Breast epithelium (tissue), 4 donors: ENCODE data around the gene EIF3A. TPM values are rescaled to one million over a fixed set of nuclear protein-coding genes. Genes with fewer than 3 reads are reported as not detected.
"Not testable (repeated sequence)": the region's sequence is repeated elsewhere in the genome, so short reads cannot be mapped to it uniquely, and the experiment has no call there.

Experiments used
- DNase-seq, 2 donors: peaks; one replicate each; pipeline ENCODE4 v3.0.0-alpha.2; 2019; ENCODE audit warnings: low spot score in 2 of 2
- H3K27ac ChIP-seq, 2 donors: fragments of 200-600 bp; sonication (generic) in 1 of 2; one replicate each; pipeline ENCODE4 v1.5.1; 2016 to 2019; ENCODE audit warnings: mild to moderate bottlenecking in 1 of 2
- H3K27me3 ChIP-seq, 2 donors: fragments of 200-600 bp; sonication (generic) in 1 of 2; one replicate each; pipeline versions ENCODE4 v1.5.1 to v1.6.0; 2017 to 2019; ENCODE audit warnings: control low read depth in 1 of 2, mild to moderate bottlenecking in 1 of 2
- H3K36me3 ChIP-seq: fragments of 200-600 bp; one replicate; pipeline ENCODE4 v1.5.1; 2019
- H3K4me1 ChIP-seq, 2 donors: fragments of 200-600 bp; sonication (generic); one replicate each; pipeline ENCODE4 v1.5.1; 2016 to 2019; ENCODE audit warnings: control low read depth in 1 of 2
- H3K4me3 ChIP-seq, 3 donors: fragments of 200-600 bp; sonication (generic); 1 replicate in 2 of 3; 2 replicates in 1 of 3; pipeline ENCODE4 v1.5.1; 2016 to 2019; ENCODE audit warnings: mild to moderate bottlenecking in 3 of 3, moderate library complexity in 2 of 3
- H3K9me3 ChIP-seq, 2 donors: fragments of 200-600 bp; sonication (generic) in 1 of 2; one replicate each; pipeline ENCODE4 v1.5.1; 2016 to 2019; ENCODE audit warnings: control low read depth in 1 of 2
- POLR2A ChIP-seq: fragments of 450-650 bp; IDR thresholded peaks from one replicate; pipeline ENCODE4 v1.6.1; 2016; ENCODE audit warnings: antibody characterized with exemption, mild to moderate bottlenecking, moderate library complexity
- POLR2AphosphoS5 ChIP-seq, 3 donors: sonication (generic); formaldehyde crosslinking; IDR thresholded peaks; one replicate each; pipeline ENCODE4 v1.6.1; 2017; ENCODE audit warnings: antibody characterized with exemption in 3 of 3
- intact Hi-C: fragments of 100-400 bp; cut with DNase I; formaldehyde crosslinking; loops from one replicate; pipeline ENCODE4 v1.15.1; 2023; ENCODE audit warnings: low total_unique reads
- total RNA-seq, 3 donors: library from RNA; depleted of rRNA; stranded (reverse); fragments of >200 nt; gene quantifications; one replicate each; pipeline ENCODE4 v1.1.0, GENCODE V29; 2016
- TF ChIP-seq, protein P1 (sequence below), 3 donors: fragments of 450-650 bp; IDR thresholded peaks; one replicate each; pipeline ENCODE4 v1.5.1; 2016 to 2017; ENCODE audit warnings: antibody characterized with exemption in 3 of 3, mild to moderate bottlenecking in 3 of 3, moderate library complexity in 3 of 3

Gene EIF3A
- total RNA-seq, 3 donors from 2014 or later = 117 to 166 (median 124) TPM

DNA sequence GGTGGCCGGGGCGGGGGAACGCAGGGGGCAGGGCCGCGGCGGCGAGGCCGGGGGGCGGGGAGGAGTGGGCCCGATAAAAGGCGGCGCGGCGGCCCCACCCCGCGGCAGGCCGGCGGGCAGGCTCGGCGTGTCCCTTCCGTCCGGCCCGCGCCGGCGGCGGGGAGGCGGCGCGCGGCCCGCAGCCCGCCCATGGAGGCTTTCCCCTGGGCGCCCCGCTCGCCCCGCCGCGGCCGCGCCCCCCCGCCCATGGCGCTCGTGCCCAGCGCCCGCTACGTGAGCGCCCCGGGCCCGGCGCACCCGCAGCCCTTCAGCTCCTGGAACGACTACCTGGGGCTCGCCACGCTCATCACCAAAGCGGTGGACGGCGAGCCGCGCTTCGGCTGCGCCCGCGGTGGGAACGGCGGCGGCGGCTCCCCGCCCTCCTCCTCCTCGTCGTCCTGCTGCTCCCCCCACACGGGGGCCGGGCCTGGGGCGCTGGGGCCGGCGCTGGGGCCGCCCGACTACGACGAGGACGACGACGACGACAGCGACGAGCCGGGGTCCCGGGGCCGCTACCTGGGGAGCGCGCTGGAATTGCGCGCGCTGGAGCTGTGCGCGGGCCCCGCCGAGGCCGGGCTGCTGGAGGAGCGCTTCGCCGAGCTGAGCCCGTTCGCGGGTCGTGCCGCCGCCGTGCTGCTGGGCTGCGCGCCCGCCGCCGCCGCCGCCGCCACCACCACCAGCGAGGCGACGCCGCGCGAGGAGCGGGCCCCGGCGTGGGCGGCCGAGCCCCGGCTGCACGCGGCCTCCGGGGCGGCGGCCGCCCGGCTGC is 50.8 kb downstream of the EIF3A start, which contains the start of gene NANOS1:
Gene NANOS1, plus strand, starts transcription at position 102 of the 808 bp plus-strand sequence. Its CDS starts 88 bp downstream, at position 190.
- Histone ChIP-seq H3K27ac (peak within 1 kb of the TSS; percentile 69 to 74), H3K27me3 (no peaks in the 10 kb centered on the region), H3K4me1 (peaks cover 9 to 10% of the 10 kb centered on the region in 2 donors), H3K9me3 (no peaks in the 10 kb centered on the region), H3K4me3 (peak within 1 kb of the TSS; percentile 49 to 85 (median 67)), H3K36me3 (no peaks in the 10 kb centered on the region)
- intact Hi-C loops = loop anchor here (2.0 kb wide), 1 partner anchor 47 kb away; no protein-coding TSS in a partner anchor
- TF ChIP-seq POLR2AphosphoS5 (IDR thresholded peaks at IDR 0.05) = no peak
- TF ChIP-seq, protein P1, sequence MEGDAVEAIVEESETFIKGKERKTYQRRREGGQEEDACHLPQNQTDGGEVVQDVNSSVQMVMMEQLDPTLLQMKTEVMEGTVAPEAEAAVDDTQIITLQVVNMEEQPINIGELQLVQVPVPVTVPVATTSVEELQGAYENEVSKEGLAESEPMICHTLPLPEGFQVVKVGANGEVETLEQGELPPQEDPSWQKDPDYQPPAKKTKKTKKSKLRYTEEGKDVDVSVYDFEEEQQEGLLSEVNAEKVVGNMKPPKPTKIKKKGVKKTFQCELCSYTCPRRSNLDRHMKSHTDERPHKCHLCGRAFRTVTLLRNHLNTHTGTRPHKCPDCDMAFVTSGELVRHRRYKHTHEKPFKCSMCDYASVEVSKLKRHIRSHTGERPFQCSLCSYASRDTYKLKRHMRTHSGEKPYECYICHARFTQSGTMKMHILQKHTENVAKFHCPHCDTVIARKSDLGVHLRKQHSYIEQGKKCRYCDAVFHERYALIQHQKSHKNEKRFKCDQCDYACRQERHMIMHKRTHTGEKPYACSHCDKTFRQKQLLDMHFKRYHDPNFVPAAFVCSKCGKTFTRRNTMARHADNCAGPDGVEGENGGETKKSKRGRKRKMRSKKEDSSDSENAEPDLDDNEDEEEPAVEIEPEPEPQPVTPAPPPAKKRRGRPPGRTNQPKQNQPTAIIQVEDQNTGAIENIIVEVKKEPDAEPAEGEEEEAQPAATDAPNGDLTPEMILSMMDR (IDR thresholded peaks at IDR 0.05) = no peak
- no peak for TF ChIP-seq POLR2A
- DNase-seq = no peak

DNA sequence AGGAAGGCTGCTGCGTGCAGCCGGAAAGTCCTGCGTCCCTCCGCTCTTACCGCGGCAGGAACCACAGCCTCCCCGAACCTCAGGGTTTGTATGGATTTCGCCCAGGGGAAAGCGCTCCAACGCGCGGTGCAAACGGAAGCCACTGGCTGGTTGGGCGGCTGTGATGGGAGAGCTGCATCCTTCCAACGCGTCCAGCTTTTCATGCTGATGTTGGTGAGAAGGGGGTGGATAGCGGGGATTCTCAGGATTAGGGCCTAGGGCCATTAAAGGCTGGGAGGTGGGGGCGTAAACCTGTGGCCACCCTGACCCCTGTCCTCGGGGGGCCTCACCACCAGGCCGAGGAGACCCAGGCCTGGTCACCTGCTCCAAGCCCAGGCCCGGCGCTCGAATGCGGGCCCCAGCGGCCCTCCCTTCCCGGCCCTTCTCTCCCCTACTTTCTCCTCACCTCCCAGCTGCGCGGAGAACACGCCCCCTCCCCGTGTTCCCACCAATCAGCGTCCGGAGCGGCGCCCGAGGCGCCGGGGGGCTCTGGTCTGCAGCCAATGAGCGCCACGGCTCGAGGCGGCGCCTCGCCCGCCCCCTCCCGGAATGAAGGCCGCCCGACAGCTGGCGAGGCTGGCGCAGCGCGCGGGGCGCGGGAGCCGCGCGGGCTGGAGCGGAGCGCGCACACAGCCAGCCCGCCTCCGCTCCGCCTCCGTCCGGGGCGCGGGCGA is 51.6 kb downstream of the EIF3A start:
- Histone ChIP-seq H3K9me3 (no peaks in the 10 kb centered on the region), H3K27me3 (no peaks in the 10 kb centered on the region), H3K27ac (peak overlapping the region; percentile 69 to 74), H3K4me3 (peak overlapping the region; percentile 42 to 85 (median 67)), H3K4me1 (peaks cover 9 to 10% of the 10 kb centered on the region in 2 donors), H3K36me3 (no peaks in the 10 kb centered on the region)
- TF ChIP-seq, protein P1 (IDR thresholded peaks at IDR 0.05) = no peak
- TF ChIP-seq POLR2AphosphoS5 (IDR thresholded peaks at IDR 0.05) = no peak
- intact Hi-C loops = loop anchor here (2.0 kb wide), 1 partner anchor 48 kb away; no protein-coding TSS in a partner anchor
- DNase-seq = peak; percentile 79 to 82

GRCh38 chr10:119028445-119028899 is 52.1 kb downstream of the EIF3A start:
- intact Hi-C loops = loop anchor here (2.0 kb wide), 1 partner anchor 48 kb away; no protein-coding TSS in a partner anchor
- Histone ChIP-seq H3K4me3 (peak overlapping the region; percentile 42 to 85 (median 67)), H3K4me1 (peaks cover 9 to 14% of the 10 kb centered on the region in 2 donors), H3K27ac (peak overlapping the region; percentile 69 to 74)
- H3K36me3 ChIP-seq, DNase-seq, H3K27me3 ChIP-seq, H3K9me3 ChIP-seq: not testable (repeated sequence)

DNA sequence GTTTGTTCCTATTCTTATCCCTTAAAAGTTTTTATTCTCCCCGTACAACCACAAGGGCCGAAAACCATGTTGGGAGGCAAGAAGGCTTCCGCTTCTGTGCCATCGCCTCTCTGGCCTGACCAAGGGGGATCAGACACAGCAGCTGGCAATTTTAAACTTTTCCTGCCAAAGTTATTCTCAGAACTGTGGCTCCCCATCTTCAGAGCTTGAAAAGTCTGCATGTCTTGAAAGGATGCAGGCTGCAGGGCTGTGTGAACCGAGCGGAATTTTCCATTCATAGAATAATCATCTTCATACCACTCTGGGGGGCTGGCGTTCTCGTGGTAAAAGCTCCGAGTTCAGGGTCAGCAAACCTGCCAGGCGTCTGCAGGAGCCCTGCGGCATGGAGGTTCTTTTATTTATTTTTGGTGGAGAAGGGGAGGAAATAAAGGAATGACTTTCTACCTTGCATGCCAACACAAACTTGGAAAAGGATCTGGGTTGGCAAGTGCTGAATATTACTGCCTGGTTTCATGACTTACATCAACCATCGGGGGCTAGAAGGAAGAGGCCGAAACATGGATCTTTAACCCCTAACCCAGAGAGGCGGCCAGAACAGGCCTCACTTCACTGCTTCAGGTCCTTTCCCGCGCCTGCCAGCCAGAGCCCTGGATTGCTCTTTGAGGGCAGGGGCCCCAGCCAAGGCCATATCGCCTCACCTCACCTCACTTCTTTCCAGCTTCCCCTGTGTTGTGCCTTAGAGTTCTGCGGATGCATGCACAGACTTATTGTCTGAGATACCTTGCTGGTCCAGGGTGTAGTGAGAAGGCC is 54.1 kb downstream of the EIF3A start:
- TF ChIP-seq, protein P1 (IDR thresholded peaks at IDR 0.05) = no peak
- TF ChIP-seq POLR2A (no peak), POLR2AphosphoS5 (IDR thresholded peaks at IDR 0.05) (no peak)
- intact Hi-C loops = no loop called here
- peaks cover 9 to 21% of the 10 kb centered on the region in 2 donors for H3K4me1 ChIP-seq

GRCh38 chr10:119025776-119026175 is 54.8 kb downstream of the EIF3A start:
- intact Hi-C loops = no loop called here
- no peaks in the 10 kb centered on the region for H3K27me3 ChIP-seq
- peaks cover 6 to 21% of the 10 kb centered on the region in 2 donors for H3K4me1 ChIP-seq
- TF ChIP-seq POLR2A = no peak
- no peak for TF ChIP-seq POLR2AphosphoS5 (IDR thresholded peaks at IDR 0.05)
- TF ChIP-seq, protein P1 (IDR thresholded peaks at IDR 0.05) = no peak
- peak overlapping the region; percentile 79 to 93 for H3K27ac ChIP-seq
- H3K9me3 ChIP-seq = no peaks in the 10 kb centered on the region
- DNase-seq = peak in 1 of 2 donors; percentile 41
- no peaks in the 10 kb centered on the region for H3K36me3 ChIP-seq
- no peak overlapping the region for H3K4me3 ChIP-seq

More for the DNA sequence above, 54.1 kb downstream of the EIF3A start:
- no peaks in the 10 kb centered on the region for H3K27me3 ChIP-seq
- H3K4me3 ChIP-seq = no peak overlapping the region
- H3K36me3 ChIP-seq = no peaks in the 10 kb centered on the region
- DNase-seq = no peak
- peak overlapping the region; percentile 79 to 93 for H3K27ac ChIP-seq
- H3K9me3 ChIP-seq = no peaks in the 10 kb centered on the region
